HG02973 (cell line): ENCODE data around the gene HIVEP2.

Source experiments
- ATAC-seq: cut with Tn5 transposase; IDR thresholded peaks from one replicate; pipeline ENCODE4 v1.9.1; 2021; ENCODE audit warnings: moderate library complexity; ENCODE audit not compliant: unreplicated experiment

HIVEP2 gene

GRCh38 chr6:142925575-142926110 is 19.3 kb downstream of the HIVEP2 start:
- no peak for ATAC-seq

GRCh38 chr6:142918339-142919042 is 26.5 kb downstream of the HIVEP2 start:
- no peak for ATAC-seq

- no peak for ATAC-seq
Observed at GRCh38 chr6:142916881-142917280, 28.1 kb downstream of the HIVEP2 start.

GRCh38 chr6:142914937-142915697 is 29.9 kb downstream of the HIVEP2 start:
- no peak for ATAC-seq

GRCh38 chr6:142914369-142914768 is 30.6 kb downstream of the HIVEP2 start:
- no peak for ATAC-seq

- ATAC-seq: peak; percentile 90
Observed at GRCh38 chr6:142913511-142914047, 31.4 kb downstream of the HIVEP2 start.

GRCh38 chr6:142913036-142913510 is 31.9 kb downstream of the HIVEP2 start:
- ATAC-seq: peak; percentile 70

GRCh38 chr6:142912125-142912524 is 32.9 kb downstream of the HIVEP2 start:
- no peak for ATAC-seq

- no peak for ATAC-seq
Observed at GRCh38 chr6:142911430-142911829, 33.5 kb downstream of the HIVEP2 start.

- no peak for ATAC-seq
Observed at GRCh38 chr6:142909686-142910085, 35.3 kb downstream of the HIVEP2 start.

- ATAC-seq: no peak
Observed at GRCh38 chr6:142908235-142908634, 36.7 kb downstream of the HIVEP2 start.

GRCh38 chr6:142907544-142907943 is 37.4 kb downstream of the HIVEP2 start:
- no peak for ATAC-seq

GRCh38 chr6:142906945-142907470 is 38.0 kb downstream of the HIVEP2 start:
- ATAC-seq: peak; percentile 63

- ATAC-seq: no peak
Observed at GRCh38 chr6:142903812-142904211, 41.2 kb downstream of the HIVEP2 start.

- peak; percentile 74 for ATAC-seq
Observed at GRCh38 chr6:142902636-142903053, 42.3 kb downstream of the HIVEP2 start.

- ATAC-seq: no peak
Observed at GRCh38 chr6:142901611-142902010, 43.4 kb downstream of the HIVEP2 start.

GRCh38 chr6:142900227-142900971 is 44.6 kb downstream of the HIVEP2 start:
- ATAC-seq: no peak

- no peak for ATAC-seq
Observed at GRCh38 chr6:142898927-142899895, 45.8 kb downstream of the HIVEP2 start.

GRCh38 chr6:142897659-142898058 is 47.3 kb downstream of the HIVEP2 start:
- no peak for ATAC-seq

GRCh38 chr6:142896732-142897131 is 48.2 kb downstream of the HIVEP2 start:
- ATAC-seq: no peak
